GM21360 (cell line): ENCODE measurements around the gene NCOA1.

ENCODE experiments used
- ATAC-seq: cut with Tn5 transposase; IDR thresholded peaks from one replicate; pipeline ENCODE4 v1.9.1; 2021; ENCODE audit warnings: mild to moderate bottlenecking, moderate library complexity; ENCODE audit not compliant: unreplicated experiment

The NCOA1 gene

GRCh38 chr2:24816404-24816803, 325.4 kb downstream of the NCOA1 start:
- ATAC-seq = no peak

GRCh38 chr2:24816884-24817283, 325.8 kb downstream of the NCOA1 start:
- no peak for ATAC-seq

GRCh38 chr2:24818721-24819167, 327.7 kb downstream of the NCOA1 start:
- ATAC-seq = no peak

GRCh38 chr2:24819442-24820174, 328.6 kb downstream of the NCOA1 start:
- no peak for ATAC-seq

GRCh38 chr2:24820175-24820513, 329.1 kb downstream of the NCOA1 start:
- ATAC-seq = no peak
